ENCODE measurements around the gene THRB.

The THRB gene

DNA sequence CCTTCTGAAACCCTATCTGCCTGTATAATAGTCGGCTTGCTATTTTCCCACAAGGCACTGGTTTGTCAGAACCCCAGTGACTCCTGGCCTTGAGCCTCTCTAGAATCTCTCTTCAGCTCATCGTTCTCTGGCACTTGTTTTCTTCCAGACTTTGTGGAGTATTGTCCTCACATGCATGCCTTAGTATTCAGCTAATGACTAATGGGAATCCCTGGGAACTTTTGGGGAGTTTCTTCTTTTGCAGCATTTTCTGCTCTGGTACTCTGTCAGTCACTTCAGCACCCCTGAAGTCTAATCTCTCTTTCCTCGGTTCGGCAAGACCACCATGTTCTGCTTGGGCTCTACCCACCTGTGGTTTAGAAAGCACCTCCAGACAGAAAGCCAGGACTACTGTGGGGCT is 35.8 kb upstream of the THRB start:
- peak; percentile 16 for DNase-seq (ENCODE audit: low read depth)
- H3K4me3 ChIP-seq (ENCODE audit: low read length), result no peak overlapping the region
- TF ChIP-seq, protein P1, sequence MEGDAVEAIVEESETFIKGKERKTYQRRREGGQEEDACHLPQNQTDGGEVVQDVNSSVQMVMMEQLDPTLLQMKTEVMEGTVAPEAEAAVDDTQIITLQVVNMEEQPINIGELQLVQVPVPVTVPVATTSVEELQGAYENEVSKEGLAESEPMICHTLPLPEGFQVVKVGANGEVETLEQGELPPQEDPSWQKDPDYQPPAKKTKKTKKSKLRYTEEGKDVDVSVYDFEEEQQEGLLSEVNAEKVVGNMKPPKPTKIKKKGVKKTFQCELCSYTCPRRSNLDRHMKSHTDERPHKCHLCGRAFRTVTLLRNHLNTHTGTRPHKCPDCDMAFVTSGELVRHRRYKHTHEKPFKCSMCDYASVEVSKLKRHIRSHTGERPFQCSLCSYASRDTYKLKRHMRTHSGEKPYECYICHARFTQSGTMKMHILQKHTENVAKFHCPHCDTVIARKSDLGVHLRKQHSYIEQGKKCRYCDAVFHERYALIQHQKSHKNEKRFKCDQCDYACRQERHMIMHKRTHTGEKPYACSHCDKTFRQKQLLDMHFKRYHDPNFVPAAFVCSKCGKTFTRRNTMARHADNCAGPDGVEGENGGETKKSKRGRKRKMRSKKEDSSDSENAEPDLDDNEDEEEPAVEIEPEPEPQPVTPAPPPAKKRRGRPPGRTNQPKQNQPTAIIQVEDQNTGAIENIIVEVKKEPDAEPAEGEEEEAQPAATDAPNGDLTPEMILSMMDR (IDR thresholded peaks at IDR 0.05; ENCODE audit: insufficient read depth, low read depth, low read length, missing control alignments), result no peak

DNA sequence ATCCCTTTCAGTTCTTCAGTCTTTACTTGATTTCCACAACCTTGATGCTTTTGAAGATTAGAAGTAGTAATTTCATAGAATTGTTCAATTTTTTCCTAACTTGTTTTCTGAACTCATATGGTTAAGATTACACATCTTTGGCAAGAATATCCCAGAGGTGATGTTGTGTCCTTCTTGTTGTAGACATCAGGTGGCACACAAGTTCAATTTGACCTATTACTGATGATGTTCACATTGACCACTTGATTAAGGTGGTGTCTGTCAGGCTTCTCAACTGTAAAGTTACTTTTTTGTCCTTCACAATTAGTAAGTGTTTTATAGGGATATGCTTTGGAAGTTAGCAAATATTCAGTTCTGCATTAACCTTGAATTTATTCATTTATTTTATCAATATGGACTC is 34.6 kb upstream of the THRB start:
- TF ChIP-seq, protein P1 (IDR thresholded peaks at IDR 0.05; ENCODE audit: insufficient read depth, low read depth, low read length, missing control alignments), result no peak
- DNase-seq (ENCODE audit: low read depth), result no peak
- H3K4me3 ChIP-seq (ENCODE audit: low read length), result no peak overlapping the region

DNA sequence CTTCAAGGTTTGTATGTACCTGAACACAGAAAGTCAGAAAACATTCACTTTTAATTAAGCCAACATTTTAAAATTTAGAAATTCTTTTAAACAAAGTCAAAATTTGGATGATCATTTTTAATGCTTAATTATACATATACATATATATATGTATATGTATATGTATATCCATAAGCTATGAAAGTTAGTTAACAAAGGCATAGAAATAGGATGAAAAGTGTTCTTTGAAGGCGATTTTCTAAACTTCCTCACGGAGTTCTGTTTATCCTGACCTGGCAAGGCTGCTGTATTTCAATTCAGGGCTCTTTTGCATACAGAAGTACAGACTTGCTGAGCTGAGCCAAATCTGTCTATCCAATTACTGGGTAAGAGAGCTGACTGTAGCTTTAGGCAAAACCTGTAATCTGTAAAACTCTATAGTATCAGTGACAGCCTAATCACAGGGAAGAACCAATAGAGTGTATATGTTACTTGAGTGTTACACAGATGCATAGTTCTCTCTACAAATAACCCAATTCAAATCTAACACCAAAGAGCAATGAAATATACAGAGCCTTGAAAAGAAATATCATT is 32.1 kb upstream of the THRB start:
- H3K4me3 ChIP-seq (ENCODE audit: low read length), result no peak overlapping the region
- TF ChIP-seq, protein P1 (IDR thresholded peaks at IDR 0.05; ENCODE audit: insufficient read depth, low read depth, low read length, missing control alignments), result no peak
- DNase-seq (ENCODE audit: low read depth), result no peak

DNA sequence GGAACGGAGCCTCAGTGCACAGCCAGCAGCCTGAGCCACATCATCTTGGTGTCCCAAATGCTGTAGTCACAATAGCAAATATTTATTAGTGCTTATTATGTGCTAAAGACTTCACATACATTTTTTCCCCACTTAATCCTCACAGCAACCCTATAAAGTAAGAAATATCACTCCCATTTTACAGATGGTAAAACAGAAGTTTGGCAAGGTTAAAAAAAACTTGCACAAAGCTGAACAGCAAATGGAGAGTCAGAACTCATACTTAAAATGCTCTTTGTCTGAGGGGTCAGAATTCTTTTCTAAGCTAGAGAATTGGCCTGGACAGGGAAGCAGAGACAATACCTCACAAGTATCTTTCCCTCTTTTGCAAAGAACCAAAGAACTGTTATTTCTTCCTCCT is 30.9 kb upstream of the THRB start:
- DNase-seq (ENCODE audit: low read depth), result no peak
- H3K4me3 ChIP-seq (ENCODE audit: low read length), result no peak overlapping the region
- TF ChIP-seq, protein P1 (IDR thresholded peaks at IDR 0.05; ENCODE audit: insufficient read depth, low read depth, low read length, missing control alignments), result no peak

DNA sequence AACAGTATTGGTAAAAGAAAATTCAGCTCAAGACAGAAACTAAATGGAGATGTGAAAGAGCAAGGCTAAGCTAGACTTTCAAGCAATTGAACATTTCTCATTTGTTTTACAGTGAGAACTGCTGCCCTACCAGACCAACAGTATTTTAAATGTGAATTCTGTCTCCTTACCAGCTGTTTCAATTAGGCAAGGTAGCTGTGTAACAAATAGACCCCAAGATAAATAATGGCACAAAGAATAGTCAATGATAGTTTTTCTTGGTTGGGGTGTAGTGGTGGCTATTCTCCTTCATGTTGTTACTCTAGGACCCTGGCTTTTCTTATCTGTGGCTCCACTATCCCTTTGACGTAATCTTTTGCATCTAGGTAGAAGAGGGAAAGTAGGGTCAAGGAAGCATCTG is 30.4 kb upstream of the THRB start:
- no peak overlapping the region for H3K4me3 ChIP-seq (ENCODE audit: low read length)
- TF ChIP-seq, protein P1 (IDR thresholded peaks at IDR 0.05; ENCODE audit: insufficient read depth, low read depth, low read length, missing control alignments), result no peak
- no peak for DNase-seq (ENCODE audit: low read depth)

DNA sequence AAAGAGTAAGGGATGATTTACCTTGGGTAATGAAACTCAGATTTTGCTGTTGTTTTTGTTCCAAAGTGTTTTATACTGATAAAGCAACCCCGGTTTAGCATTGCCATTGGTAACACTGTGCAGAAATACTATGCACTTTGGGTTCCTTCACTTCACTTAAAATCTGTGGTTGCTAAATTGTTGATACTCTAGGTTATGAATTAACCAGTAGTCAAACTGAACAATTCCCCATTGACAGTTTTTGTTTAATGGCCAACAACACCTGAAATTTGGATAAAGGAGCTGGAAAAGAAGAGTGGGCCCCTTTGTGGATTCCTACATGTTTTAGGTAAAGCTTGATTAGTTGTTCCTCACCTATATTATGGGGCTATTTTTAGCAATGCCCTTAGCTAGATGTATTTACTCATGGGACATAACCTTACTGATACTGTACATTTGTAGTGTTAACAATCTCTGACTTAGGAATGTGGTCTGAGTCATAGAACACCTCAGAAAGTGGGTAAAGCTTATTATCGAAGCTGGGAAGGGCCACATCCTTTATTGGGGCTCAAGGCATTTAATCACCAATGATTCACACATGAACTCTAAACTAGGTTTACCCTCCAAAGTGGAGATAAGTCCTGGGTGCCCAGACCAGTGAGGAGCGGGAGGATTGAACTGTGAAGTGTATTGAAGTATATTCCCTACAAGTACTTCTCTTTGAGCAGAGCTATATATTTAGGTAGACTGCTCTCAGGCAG is 29.5 kb upstream of the THRB start:
- DNase-seq (ENCODE audit: low read depth), result peak; percentile 86
- TF ChIP-seq, protein P1 (IDR thresholded peaks at IDR 0.05; ENCODE audit: insufficient read depth, low read depth, low read length, missing control alignments), result no peak
- H3K4me3 ChIP-seq (ENCODE audit: low read length), result no peak overlapping the region

DNA sequence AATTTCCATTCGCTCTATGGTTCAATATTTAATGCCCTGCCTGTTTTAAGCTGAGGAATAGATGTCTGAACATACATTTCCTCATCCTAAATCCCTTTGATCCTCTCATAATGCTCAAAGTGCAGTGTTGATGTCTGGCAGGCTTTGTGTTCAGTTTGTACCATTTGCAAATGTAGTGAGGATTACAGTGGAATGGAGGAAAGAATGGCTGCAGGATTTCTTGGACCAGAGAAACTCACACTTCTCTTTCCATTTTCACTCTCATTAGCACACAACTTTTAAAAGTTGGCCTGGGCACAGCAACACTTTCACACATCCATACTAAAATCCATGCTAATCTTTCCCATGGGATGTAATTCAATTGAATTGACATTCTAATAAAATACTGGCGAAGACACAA is 28.6 kb upstream of the THRB start:
- no peak for DNase-seq (ENCODE audit: low read depth)
- TF ChIP-seq, protein P1 (IDR thresholded peaks at IDR 0.05; ENCODE audit: insufficient read depth, low read depth, low read length, missing control alignments), result no peak

More for the DNA sequence above, 28.6 kb upstream of the THRB start:
- H3K4me3 ChIP-seq (ENCODE audit: low read length), result no peak overlapping the region
